ENCODE results near the gene TAF6L. TPM values are rescaled to one million over a fixed set of nuclear protein-coding genes. Genes with fewer than 3 reads are reported as not detected.

The TAF6L gene
- total and polyA plus RNA-seq, 2 donors (not counting 3 experiments of a cell fraction or from before 2014, with no cell fraction given) = 28.9 to 33.3 TPM

GRCh38 chr11:62799486-62799885, 28.3 kb downstream of the TAF6L start:
- Histone ChIP-seq H3K9me1 (replicated peaks; ENCODE audit: control insufficient read depth, extremely low read depth, insufficient read depth, low read length) (no peaks in the 10 kb centered on the region), H4K20me1 (replicated peaks; ENCODE audit: control insufficient read depth, extremely low read depth, insufficient read depth, low read length) (no peaks in the 10 kb centered on the region), H3K9ac (replicated peaks; ENCODE audit: extremely low read depth, insufficient read depth, low read length) (no peak overlapping the region), H3K4me2 (ENCODE audit: insufficient read depth, low read length) (no peak overlapping the region), H3K36me3 (ENCODE audit: control insufficient read depth in 2 of 2, extremely low read depth in 1 of 2, insufficient read depth in 2 of 2, low read length in 2 of 2) (peaks cover 43 to 64% of the 10 kb centered on the region in 2 experiments), H2AFZ (ENCODE audit: low read depth, low read length) (no peak overlapping the region), H3K79me2 (ENCODE audit: control insufficient read depth, insufficient read depth, low read length) (peaks cover 16% of the 10 kb centered on the region), H3K27ac (ENCODE audit: insufficient read depth, low read depth, low read length) (no peak overlapping the region), H3K4me1 (ENCODE audit: control insufficient read depth, extremely low read depth, insufficient read depth, low read length) (peaks cover 10% of the 10 kb centered on the region), H3K4me3 (replicated peaks in 1 of 3; ENCODE audit: insufficient read depth in 1 of 3, low read depth in 1 of 3, low read length in 3 of 3) (no peak overlapping the region), H3K9me3 (replicated peaks; ENCODE audit: control insufficient read depth, insufficient read depth, low read length) (no peaks in the 10 kb centered on the region), H3K27me3 (ENCODE audit: control insufficient read depth in 2 of 2, insufficient read depth in 2 of 2, low read length in 2 of 2) (no peaks in the 10 kb centered on the region)
- no TSS peak for BruUV-seq (replicated peaks)
- TF ChIP-seq MYC (IDR thresholded peaks at IDR 0.05; ENCODE audit: low read depth, low read length) (no peak), JUN (IDR thresholded peaks at IDR 0.05; ENCODE audit: borderline replicate concordance, insufficient read depth, insufficient read length, low read depth) (no peak), EZH2 (IDR thresholded peaks at IDR 0.05; ENCODE audit: borderline replicate concordance, low read depth, low read length, severe bottlenecking) (no peak), MAX (IDR thresholded peaks at IDR 0.05; ENCODE audit: insufficient read depth, insufficient read length) (no peak), FOS (IDR thresholded peaks at IDR 0.05; ENCODE audit: borderline replicate concordance, insufficient read depth, low read length) (no peak), GATA2 (IDR thresholded peaks at IDR 0.05; ENCODE audit: insufficient read depth, insufficient read length, low read depth, low read length) (no peak), POLR2A (IDR thresholded peaks at IDR 0.05; ENCODE audit: low read depth, low read length) (no peak), POLR2AphosphoS5 (IDR thresholded peaks at IDR 0.05; ENCODE audit: insufficient read depth, low read depth, low read length) (no peak)
- TF ChIP-seq, protein P1, sequence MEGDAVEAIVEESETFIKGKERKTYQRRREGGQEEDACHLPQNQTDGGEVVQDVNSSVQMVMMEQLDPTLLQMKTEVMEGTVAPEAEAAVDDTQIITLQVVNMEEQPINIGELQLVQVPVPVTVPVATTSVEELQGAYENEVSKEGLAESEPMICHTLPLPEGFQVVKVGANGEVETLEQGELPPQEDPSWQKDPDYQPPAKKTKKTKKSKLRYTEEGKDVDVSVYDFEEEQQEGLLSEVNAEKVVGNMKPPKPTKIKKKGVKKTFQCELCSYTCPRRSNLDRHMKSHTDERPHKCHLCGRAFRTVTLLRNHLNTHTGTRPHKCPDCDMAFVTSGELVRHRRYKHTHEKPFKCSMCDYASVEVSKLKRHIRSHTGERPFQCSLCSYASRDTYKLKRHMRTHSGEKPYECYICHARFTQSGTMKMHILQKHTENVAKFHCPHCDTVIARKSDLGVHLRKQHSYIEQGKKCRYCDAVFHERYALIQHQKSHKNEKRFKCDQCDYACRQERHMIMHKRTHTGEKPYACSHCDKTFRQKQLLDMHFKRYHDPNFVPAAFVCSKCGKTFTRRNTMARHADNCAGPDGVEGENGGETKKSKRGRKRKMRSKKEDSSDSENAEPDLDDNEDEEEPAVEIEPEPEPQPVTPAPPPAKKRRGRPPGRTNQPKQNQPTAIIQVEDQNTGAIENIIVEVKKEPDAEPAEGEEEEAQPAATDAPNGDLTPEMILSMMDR (IDR thresholded peaks at IDR 0.05; ENCODE audit: extremely low read depth in 1 of 2, insufficient read depth in 1 of 2, low read depth in 1 of 2, low read length in 2 of 2) = no peak
- no peak for DNase-seq (ENCODE audit: low read depth, low spot score)
- ChIA-PET CTCF (interaction anchor here (3.0 kb wide), 1 partner anchor 13 kb away, joined by 14 read pairs; the partner anchor contains the start of gene TMEM179B), POLR2A (no interaction called here)
- dilution Hi-C loops (cut with MboI; ENCODE audit: extremely low pct_ligation_motif_present, low sequenced_read_pairs) = no loop called here
- intact Hi-C loops (cut with micrococcal nuclease) = no loop called here
- no peak for FAIRE-seq
